Activated T-helper 2 cell treated with anti-CD3 and anti-CD28 coated beads, Interferon-gamma antibody, Interleukin-2, Interleukin-4, amounts not matched to agents 10 μg/mL and 5 μg/mL and 100 μg/mL, durations not matched to agents 14 hours and 24 hours and 36 hours (primary cell): Measurements from ENCODE around the gene HACE1. TPM values are rescaled to one million over a fixed set of nuclear protein-coding genes. Genes with fewer than 3 reads are reported as not detected.
"Not testable (repeated sequence)": the region's sequence is repeated elsewhere in the genome, so short reads cannot be mapped to it uniquely, and the experiment has no call there.

Source experiments
- DNase-seq: peaks from one replicate; pipeline ENCODE4 v3.0.0; 2021; ENCODE audit warnings: low spot score
- H3K27ac Mint-ChIP-seq: one replicate; pipeline ENCODE4 v1.8.0; 2021; ENCODE audit warnings: mixed read lengths
- H3K27me3 Mint-ChIP-seq: one replicate; pipeline ENCODE4 v1.8.0; 2021; ENCODE audit warnings: low read depth, mixed read lengths
- H3K36me3 Mint-ChIP-seq: one replicate; pipeline ENCODE4 v1.8.0; 2021; ENCODE audit warnings: low read depth, mixed read lengths
- H3K4me1 Mint-ChIP-seq: one replicate; pipeline ENCODE4 v1.8.0; 2021; ENCODE audit warnings: low read depth, mixed read lengths
- H3K4me3 Mint-ChIP-seq: one replicate; pipeline ENCODE4 v1.8.0; 2021; ENCODE audit warnings: low read depth, mild to moderate bottlenecking, moderate library complexity, mixed read lengths
- H3K9me3 Mint-ChIP-seq: one replicate; pipeline ENCODE4 v1.8.0; 2021; ENCODE audit warnings: mixed read lengths
- intact Hi-C: fragments of 100-400 bp; cut with micrococcal nuclease; formaldehyde crosslinking; loops from one replicate; pipeline ENCODE4 v1.15.1; 2023
- total RNA-seq: library from RNA; stranded (reverse); gene quantifications from 2 replicates; pipeline ENCODE4 v1.2.3, GENCODE V29; 2022

HACE1 gene
- total RNA-seq, 1 donor from 2014 or later = 19.0 TPM

GRCh38 chr6:104814743-104815142 lies 45.0 kb downstream of the HACE1 start:
- H3K27ac Mint-ChIP-seq = no peak overlapping the region
- H3K27me3 Mint-ChIP-seq = no peaks in the 10 kb centered on the region
- H3K9me3 Mint-ChIP-seq = peaks cover 6% of the 10 kb centered on the region
- peaks cover 7% of the 10 kb centered on the region for H3K4me1 Mint-ChIP-seq
- DNase-seq = no peak
- intact Hi-C loops = no loop called here
- peaks cover 45% of the 10 kb centered on the region for H3K36me3 Mint-ChIP-seq
- no peak overlapping the region for H3K4me3 Mint-ChIP-seq

GRCh38 chr6:104813552-104813951 lies 46.2 kb downstream of the HACE1 start:
- peaks cover 5% of the 10 kb centered on the region for H3K4me1 Mint-ChIP-seq
- no peak overlapping the region for H3K4me3 Mint-ChIP-seq
- H3K36me3 Mint-ChIP-seq = peaks cover 40% of the 10 kb centered on the region
- H3K27me3 Mint-ChIP-seq = no peaks in the 10 kb centered on the region
- peaks cover 6% of the 10 kb centered on the region for H3K9me3 Mint-ChIP-seq
- intact Hi-C loops = no loop called here
- H3K27ac Mint-ChIP-seq = no peak overlapping the region
- no peak for DNase-seq

- Mint-ChIP-seq H3K27ac (no peak overlapping the region), H3K36me3 (peaks cover 42% of the 10 kb centered on the region), H3K4me1 (peaks cover 2% of the 10 kb centered on the region), H3K4me3 (no peak overlapping the region), H3K27me3 (no peaks in the 10 kb centered on the region), H3K9me3 (peaks cover 9% of the 10 kb centered on the region)
- no peak for DNase-seq
- intact Hi-C loops = no loop called here
Measured at GRCh38 chr6:104809116-104809515, 50.6 kb downstream of the HACE1 start.

GRCh38 chr6:104805335-104805734 lies 54.4 kb downstream of the HACE1 start:
- intact Hi-C loops, DNase-seq, H3K27ac Mint-ChIP-seq, H3K4me3 Mint-ChIP-seq, H3K27me3 Mint-ChIP-seq, H3K4me1 Mint-ChIP-seq: not testable (repeated sequence)
- Mint-ChIP-seq H3K36me3 (peaks cover 66% of the 10 kb centered on the region), H3K9me3 (peaks cover 38% of the 10 kb centered on the region)

- Mint-ChIP-seq H3K27me3 (no peaks in the 10 kb centered on the region), H3K36me3 (peaks cover 48% of the 10 kb centered on the region), H3K9me3 (peaks cover 29% of the 10 kb centered on the region), H3K4me3 (no peak overlapping the region), H3K27ac (no peak overlapping the region), H3K4me1 (peaks cover 2% of the 10 kb centered on the region)
- intact Hi-C loops = no loop called here
- DNase-seq = no peak
Measured at GRCh38 chr6:104799134-104799657, 60.5 kb downstream of the HACE1 start.

GRCh38 chr6:104796031-104796785 lies 63.5 kb downstream of the HACE1 start:
- H3K36me3 Mint-ChIP-seq = peaks cover 32% of the 10 kb centered on the region
- H3K4me3 Mint-ChIP-seq = no peak overlapping the region
- H3K4me1 Mint-ChIP-seq = peaks cover 4% of the 10 kb centered on the region
- H3K27ac Mint-ChIP-seq = no peak overlapping the region
- H3K9me3 Mint-ChIP-seq = peaks cover 5% of the 10 kb centered on the region
- intact Hi-C loops = no loop called here
- H3K27me3 Mint-ChIP-seq = no peaks in the 10 kb centered on the region
- DNase-seq = no peak

GRCh38 chr6:104795363-104795762 lies 64.4 kb downstream of the HACE1 start:
- Mint-ChIP-seq H3K27ac (no peak overlapping the region), H3K36me3 (peaks cover 24% of the 10 kb centered on the region), H3K4me1 (peaks cover 6% of the 10 kb centered on the region), H3K27me3 (no peaks in the 10 kb centered on the region), H3K9me3 (no peaks in the 10 kb centered on the region), H3K4me3 (no peak overlapping the region)
- intact Hi-C loops = no loop called here
- DNase-seq = no peak

- Mint-ChIP-seq H3K36me3 (peaks cover 31% of the 10 kb centered on the region), H3K27me3 (no peaks in the 10 kb centered on the region), H3K4me1 (peaks cover 40% of the 10 kb centered on the region), H3K4me3 (peak overlapping the region; percentile 52), H3K9me3 (no peaks in the 10 kb centered on the region), H3K27ac (peak overlapping the region; percentile 97)
- intact Hi-C loops = loop anchor here (1.0 to 5.0 kb wide), 6 partner anchors 70 to 1111 kb away; partner anchors contain the start of genes HACE1, LIN28B and PREP
- no peak for DNase-seq
Measured at GRCh38 chr6:104789770-104790190, 69.9 kb downstream of the HACE1 start.

GRCh38 chr6:104788400-104788799 lies 71.3 kb downstream of the HACE1 start:
- Mint-ChIP-seq H3K4me1 (peaks cover 41% of the 10 kb centered on the region), H3K27ac (peak overlapping the region; percentile 78), H3K9me3 (no peaks in the 10 kb centered on the region), H3K4me3 (peak overlapping the region; percentile 54), H3K27me3 (no peaks in the 10 kb centered on the region), H3K36me3 (peaks cover 32% of the 10 kb centered on the region)
- DNase-seq = no peak
- intact Hi-C loops = loop anchor here (2.0 to 5.0 kb wide), 3 partner anchors 169 to 1112 kb away; partner anchors contain the start of genes LIN28B and PREP

GRCh38 chr6:104787305-104787704 lies 72.4 kb downstream of the HACE1 start:
- intact Hi-C loops = loop anchor here (5.0 kb wide), 2 partner anchors 170 to 615 kb away; partner anchors contain the start of genes LIN28B and PREP
- peak overlapping the region; percentile 72 for H3K27ac Mint-ChIP-seq
- no peaks in the 10 kb centered on the region for H3K27me3 Mint-ChIP-seq
- peaks cover 35% of the 10 kb centered on the region for H3K36me3 Mint-ChIP-seq
- no peak for DNase-seq
- peaks cover 47% of the 10 kb centered on the region for H3K4me1 Mint-ChIP-seq
- H3K9me3 Mint-ChIP-seq = no peaks in the 10 kb centered on the region
- no peak overlapping the region for H3K4me3 Mint-ChIP-seq

- H3K9me3 Mint-ChIP-seq = no peaks in the 10 kb centered on the region
- peaks cover 48% of the 10 kb centered on the region for H3K36me3 Mint-ChIP-seq
- no peak overlapping the region for H3K4me3 Mint-ChIP-seq
- no peaks in the 10 kb centered on the region for H3K27me3 Mint-ChIP-seq
- no peak overlapping the region for H3K27ac Mint-ChIP-seq
- no peak for DNase-seq
- intact Hi-C loops = loop anchor here (5.0 kb wide), 2 partner anchors 172 to 617 kb away; partner anchors contain the start of genes LIN28B and PREP
- peaks cover 39% of the 10 kb centered on the region for H3K4me1 Mint-ChIP-seq
Measured at GRCh38 chr6:104784884-104785283, 74.8 kb downstream of the HACE1 start.

GRCh38 chr6:104771258-104771832 lies 88.4 kb downstream of the HACE1 start:
- intact Hi-C loops = loop anchor here (1.0 kb wide), 2 partner anchors 88 to 246 kb away; no protein-coding TSS in a partner anchor
- Mint-ChIP-seq H3K36me3 (peaks cover 9% of the 10 kb centered on the region), H3K27ac (no peak overlapping the region), H3K4me1 (peaks cover 10% of the 10 kb centered on the region), H3K4me3 (no peak overlapping the region), H3K27me3 (no peaks in the 10 kb centered on the region), H3K9me3 (no peaks in the 10 kb centered on the region)
- no peak for DNase-seq

- intact Hi-C loops = no loop called here
- peaks cover 10% of the 10 kb centered on the region for H3K4me1 Mint-ChIP-seq
- H3K4me3 Mint-ChIP-seq = no peak overlapping the region
- H3K36me3 Mint-ChIP-seq = peaks cover 27% of the 10 kb centered on the region
- no peak overlapping the region for H3K27ac Mint-ChIP-seq
- no peaks in the 10 kb centered on the region for H3K9me3 Mint-ChIP-seq
- no peaks in the 10 kb centered on the region for H3K27me3 Mint-ChIP-seq
- DNase-seq = no peak
Measured at GRCh38 chr6:104768906-104769305, 90.8 kb downstream of the HACE1 start.
